Measurements from ENCODE around the gene FMO1.

Gene FMO1

DNA sequence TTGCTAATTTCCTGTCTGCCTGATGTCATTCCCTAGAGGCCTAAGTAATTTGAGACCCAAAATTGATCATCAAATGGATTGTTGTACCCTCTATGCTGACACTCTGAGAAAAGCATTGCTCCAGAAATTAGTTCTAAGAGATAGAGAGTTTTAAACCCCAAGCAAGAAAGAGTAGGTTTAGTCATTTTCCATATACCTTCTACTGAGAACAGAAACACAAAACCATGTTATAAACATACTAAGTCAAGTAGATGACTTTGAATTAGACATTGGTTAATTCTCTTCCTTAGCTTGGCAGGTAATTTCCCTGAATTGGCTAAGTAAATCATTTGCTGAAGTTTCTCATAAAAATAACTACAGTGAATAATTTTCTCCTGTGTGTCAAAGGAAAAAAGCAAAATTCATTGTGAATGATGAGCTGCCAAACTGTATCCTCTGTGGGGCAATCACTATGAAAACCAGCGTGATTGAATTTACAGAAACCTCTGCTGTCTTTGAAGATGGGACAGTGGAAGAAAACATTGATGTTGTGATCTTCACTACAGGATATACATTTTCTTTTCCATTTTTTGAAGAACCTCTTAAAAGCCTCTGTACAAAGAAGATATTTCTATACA lies 85.8 kb downstream of the FMO1 start:
- TF ChIP-seq, protein P1, sequence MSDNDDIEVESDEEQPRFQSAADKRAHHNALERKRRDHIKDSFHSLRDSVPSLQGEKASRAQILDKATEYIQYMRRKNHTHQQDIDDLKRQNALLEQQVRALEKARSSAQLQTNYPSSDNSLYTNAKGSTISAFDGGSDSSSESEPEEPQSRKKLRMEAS (IDR thresholded peaks at IDR 0.05; ENCODE audit: low read depth, low read length), result no peak
- TF ChIP-seq, protein P2, sequence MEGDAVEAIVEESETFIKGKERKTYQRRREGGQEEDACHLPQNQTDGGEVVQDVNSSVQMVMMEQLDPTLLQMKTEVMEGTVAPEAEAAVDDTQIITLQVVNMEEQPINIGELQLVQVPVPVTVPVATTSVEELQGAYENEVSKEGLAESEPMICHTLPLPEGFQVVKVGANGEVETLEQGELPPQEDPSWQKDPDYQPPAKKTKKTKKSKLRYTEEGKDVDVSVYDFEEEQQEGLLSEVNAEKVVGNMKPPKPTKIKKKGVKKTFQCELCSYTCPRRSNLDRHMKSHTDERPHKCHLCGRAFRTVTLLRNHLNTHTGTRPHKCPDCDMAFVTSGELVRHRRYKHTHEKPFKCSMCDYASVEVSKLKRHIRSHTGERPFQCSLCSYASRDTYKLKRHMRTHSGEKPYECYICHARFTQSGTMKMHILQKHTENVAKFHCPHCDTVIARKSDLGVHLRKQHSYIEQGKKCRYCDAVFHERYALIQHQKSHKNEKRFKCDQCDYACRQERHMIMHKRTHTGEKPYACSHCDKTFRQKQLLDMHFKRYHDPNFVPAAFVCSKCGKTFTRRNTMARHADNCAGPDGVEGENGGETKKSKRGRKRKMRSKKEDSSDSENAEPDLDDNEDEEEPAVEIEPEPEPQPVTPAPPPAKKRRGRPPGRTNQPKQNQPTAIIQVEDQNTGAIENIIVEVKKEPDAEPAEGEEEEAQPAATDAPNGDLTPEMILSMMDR (IDR thresholded peaks at IDR 0.05; ENCODE audit: low read depth, low read length), result no peak
- TF ChIP-seq MYC (IDR thresholded peaks at IDR 0.05; ENCODE audit: low read depth, low read length), result no peak
- no peak for TF ChIP-seq POLR2A (IDR thresholded peaks at IDR 0.05; ENCODE audit: extremely low read depth, insufficient read length)

More for the DNA sequence above, 85.8 kb downstream of the FMO1 start:
- DNase-seq (ENCODE audit: low read depth), result no peak
- H3K4me3 ChIP-seq (ENCODE audit: low read depth, low read length), result no peak overlapping the region

Measured in NB4 (cell line).